IMR-90 (cell line): ENCODE results near the gene RELN.

Experiments used
- BHLHE40 ChIP-seq: fragments of 150-350 bp; IDR thresholded peaks from 2 replicates; pipeline ENCODE4 v1.6.1; 2016; ENCODE audit warnings: mild to moderate bottlenecking, low read depth, low read length
- MAFK ChIP-seq: IDR thresholded peaks from 2 replicates; pipeline ENCODE4 v1.6.1; 2012; ENCODE audit warnings: low read depth, low read length, improper control_type of control experiment
- MAZ ChIP-seq: IDR thresholded peaks from 2 replicates; pipeline ENCODE4 v1.6.1; 2012; ENCODE audit warnings: low read depth, mild to moderate bottlenecking, low read length, improper control_type of control experiment, moderate library complexity, borderline replicate concordance
- POLR2A ChIP-seq: IDR thresholded peaks from 2 replicates; pipeline ENCODE4 v1.6.1; 2012; ENCODE audit warnings: mild to moderate bottlenecking, low read depth, low read length
- RAD21 ChIP-seq: IDR thresholded peaks from 2 replicates; pipeline ENCODE4 v1.6.1; 2012; ENCODE audit warnings: low read length, improper control_type of control experiment
- RCOR1 ChIP-seq: IDR thresholded peaks from 2 replicates; pipeline ENCODE4 v1.6.1; 2012; ENCODE audit warnings: mild to moderate bottlenecking, low read length, improper control_type of control experiment; ENCODE audit not compliant: insufficient replicate concordance
- TF ChIP-seq, protein P1 (sequence below): conservative IDR thresholded peaks from 2 replicates; pipeline ENCODE4 v1.5.1; 2012; ENCODE audit warnings: mild to moderate bottlenecking, low read depth, low read length, improper control_type of control experiment
- TF ChIP-seq, protein P2 (sequence below): fragments of 150-350 bp; IDR thresholded peaks from 2 replicates; pipeline ENCODE4 v1.6.1; 2017; ENCODE audit warnings: mild to moderate bottlenecking, antibody characterized with exemption, low read length, low read depth

DNA sequence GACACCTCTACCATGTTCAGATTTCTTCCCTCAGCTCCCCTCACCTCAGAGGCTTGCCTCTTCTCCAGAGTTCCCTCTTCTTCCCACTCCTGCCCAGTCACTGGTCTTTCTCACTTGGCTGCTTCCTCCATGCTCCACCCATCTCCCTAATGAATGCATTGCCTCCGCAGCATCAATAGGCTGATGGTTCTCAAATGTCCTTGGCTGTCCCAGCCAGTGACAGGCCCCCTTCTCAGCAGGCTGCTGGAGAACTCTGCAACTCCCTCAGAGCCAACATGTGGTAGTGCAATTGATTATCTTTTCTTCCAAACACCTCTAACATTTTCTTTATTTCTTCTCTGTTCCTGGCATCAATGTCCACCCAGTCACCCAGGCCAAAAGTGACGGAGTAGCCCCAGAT is 218.2 kb downstream of the RELN start:
- TF ChIP-seq, protein P1, sequence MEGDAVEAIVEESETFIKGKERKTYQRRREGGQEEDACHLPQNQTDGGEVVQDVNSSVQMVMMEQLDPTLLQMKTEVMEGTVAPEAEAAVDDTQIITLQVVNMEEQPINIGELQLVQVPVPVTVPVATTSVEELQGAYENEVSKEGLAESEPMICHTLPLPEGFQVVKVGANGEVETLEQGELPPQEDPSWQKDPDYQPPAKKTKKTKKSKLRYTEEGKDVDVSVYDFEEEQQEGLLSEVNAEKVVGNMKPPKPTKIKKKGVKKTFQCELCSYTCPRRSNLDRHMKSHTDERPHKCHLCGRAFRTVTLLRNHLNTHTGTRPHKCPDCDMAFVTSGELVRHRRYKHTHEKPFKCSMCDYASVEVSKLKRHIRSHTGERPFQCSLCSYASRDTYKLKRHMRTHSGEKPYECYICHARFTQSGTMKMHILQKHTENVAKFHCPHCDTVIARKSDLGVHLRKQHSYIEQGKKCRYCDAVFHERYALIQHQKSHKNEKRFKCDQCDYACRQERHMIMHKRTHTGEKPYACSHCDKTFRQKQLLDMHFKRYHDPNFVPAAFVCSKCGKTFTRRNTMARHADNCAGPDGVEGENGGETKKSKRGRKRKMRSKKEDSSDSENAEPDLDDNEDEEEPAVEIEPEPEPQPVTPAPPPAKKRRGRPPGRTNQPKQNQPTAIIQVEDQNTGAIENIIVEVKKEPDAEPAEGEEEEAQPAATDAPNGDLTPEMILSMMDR: no peak
- TF ChIP-seq BHLHE40 (no peak), RAD21 (no peak), RCOR1 (no peak), MAFK (no peak), MAZ (no peak), POLR2A (no peak)
- TF ChIP-seq, protein P2, sequence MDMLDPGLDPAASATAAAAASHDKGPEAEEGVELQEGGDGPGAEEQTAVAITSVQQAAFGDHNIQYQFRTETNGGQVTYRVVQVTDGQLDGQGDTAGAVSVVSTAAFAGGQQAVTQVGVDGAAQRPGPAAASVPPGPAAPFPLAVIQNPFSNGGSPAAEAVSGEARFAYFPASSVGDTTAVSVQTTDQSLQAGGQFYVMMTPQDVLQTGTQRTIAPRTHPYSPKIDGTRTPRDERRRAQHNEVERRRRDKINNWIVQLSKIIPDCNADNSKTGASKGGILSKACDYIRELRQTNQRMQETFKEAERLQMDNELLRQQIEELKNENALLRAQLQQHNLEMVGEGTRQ: no peak
